Neural progenitor cell (in vitro differentiated cells): ENCODE results near the gene CPS1. TPM values are rescaled to one million over a fixed set of nuclear protein-coding genes. Genes with fewer than 3 reads are reported as not detected.

Source experiments
- DNase-seq: peaks from one replicate; pipeline ENCODE4 v3.0.0-alpha.2; 2016; ENCODE audit warnings: low spot score
- H2AFZ ChIP-seq: fragments of 200-600 bp; sonication (generic); replicated peaks from 2 replicates; pipeline ENCODE4 v1.6.1; 2016; ENCODE audit warnings: antibody characterized with exemption
- H3F3A ChIP-seq: fragments of 200-600 bp; sonication (generic); 2 replicates; pipeline ENCODE4 v1.6.1; 2016; ENCODE audit warnings: antibody characterized with exemption, low read depth
- H3K27ac ChIP-seq: fragments of 200-600 bp; sonication (generic); 2 replicates; pipeline ENCODE4 v1.5.1; 2016; ENCODE audit warnings: mild to moderate bottlenecking
- H3K27me3 ChIP-seq: fragments of 200-600 bp; sonication (generic); 2 replicates; pipeline ENCODE4 v1.6.1; 2016; ENCODE audit warnings: mild to moderate bottlenecking, moderate library complexity
- H3K36me3 ChIP-seq: fragments of 200-600 bp; sonication (generic); 2 replicates; pipeline ENCODE4 v1.5.1; 2016
- H3K4me1 ChIP-seq: fragments of 200-600 bp; sonication (generic); 2 replicates; pipeline ENCODE4 v1.6.1; 2016; ENCODE audit warnings: mixed run types
- H3K4me2 ChIP-seq: fragments of 200-600 bp; sonication (generic); 2 replicates; pipeline ENCODE4 v1.6.1; 2016
- H3K4me3 ChIP-seq: fragments of 200-600 bp; sonication (generic); 2 replicates; pipeline ENCODE4 v1.5.1; 2016
- H3K79me2 ChIP-seq: fragments of 200-600 bp; sonication (generic); 2 replicates; pipeline ENCODE4 v1.6.1; 2016; ENCODE audit warnings: low read depth
- H3K9ac ChIP-seq: fragments of 200-600 bp; sonication (generic); 2 replicates; pipeline ENCODE4 v1.6.1; 2016
- H3K9me3 ChIP-seq: fragments of 200-600 bp; sonication (generic); 2 replicates; pipeline ENCODE4 v1.5.1; 2016; ENCODE audit warnings: low read depth
- H4K20me1 ChIP-seq: fragments of 200-600 bp; sonication (generic); 2 replicates; pipeline ENCODE4 v1.6.1; 2016; ENCODE audit warnings: low read depth
- H3K27ac Mint-ChIP-seq: 3 replicates; pipeline ENCODE4 v1.8.0; 2021; ENCODE audit warnings: mixed read lengths
- H3K27me3 Mint-ChIP-seq: 2 replicates; pipeline ENCODE4 v1.8.0; 2022; ENCODE audit warnings: low read depth, mild to moderate bottlenecking, inconsistent platforms, moderate library complexity, mixed read lengths; ENCODE audit not compliant: insufficient read depth
- H3K36me3 Mint-ChIP-seq: 3 replicates; pipeline ENCODE4 v1.8.0; 2021; ENCODE audit warnings: mixed read lengths
- H3K4me1 Mint-ChIP-seq: 3 replicates; pipeline ENCODE4 v1.8.0; 2021; ENCODE audit warnings: mixed read lengths
- H3K4me3 Mint-ChIP-seq: 3 replicates; pipeline ENCODE4 v1.8.0; 2021; ENCODE audit warnings: mild to moderate bottlenecking, moderate library complexity, mixed read lengths
- H3K9me3 Mint-ChIP-seq: 3 replicates; pipeline ENCODE4 v1.8.0; 2020; ENCODE audit warnings: mixed read lengths
- CTCF ChIP-seq: fragments of 200-600 bp; sonication (generic); IDR thresholded peaks from 2 replicates; pipeline ENCODE4 v1.5.1; 2017; ENCODE audit warnings: antibody characterized with exemption, mild to moderate bottlenecking
- EZH2 ChIP-seq: fragments of 200-600 bp; sonication (generic); IDR thresholded peaks from 2 replicates; pipeline ENCODE4 v1.6.1; 2017; ENCODE audit warnings: antibody characterized with exemption, mild to moderate bottlenecking, moderate library complexity
- EZH2phosphoT487 ChIP-seq: fragments of 200-600 bp; sonication (generic); IDR thresholded peaks from 2 replicates; pipeline ENCODE4 v1.6.1; 2017; ENCODE audit warnings: antibody characterized with exemption
- total RNA-seq: library from RNA; depleted of rRNA; stranded (reverse); fragments of >200 nt; gene quantifications from 2 replicates; pipeline ENCODE4 v1.2.3, GENCODE V29; 2015; ENCODE audit warnings: low replicate concordance

Gene CPS1
- total RNA-seq, 1 donor from 2014 or later: 86.8 TPM

- DNase-seq: no peak
- Histone ChIP-seq H4K20me1 (no peaks in the 10 kb centered on the region), H3K27me3 (no peaks in the 10 kb centered on the region), H3K9ac (no peak overlapping the region), H3K4me2 (no peak overlapping the region), H2AFZ (no peak overlapping the region), H3K9me3 (no peaks in the 10 kb centered on the region), H3K4me1 (no peaks in the 10 kb centered on the region), H3K79me2 (no peaks in the 10 kb centered on the region), H3K27ac (no peak overlapping the region), H3F3A (no peaks in the 10 kb centered on the region), H3K36me3 (no peaks in the 10 kb centered on the region), H3K4me3 (no peak overlapping the region)
- no peaks in the 10 kb centered on the region for H3K9me3 Mint-ChIP-seq
- peaks cover 2% of the 10 kb centered on the region for H3K27me3 Mint-ChIP-seq
- no peak overlapping the region for H3K27ac Mint-ChIP-seq
- TF ChIP-seq EZH2 (no peak), CTCF (no peak), EZH2phosphoT487 (no peak)
- H3K4me3 Mint-ChIP-seq: no peak overlapping the region
- no peaks in the 10 kb centered on the region for H3K36me3 Mint-ChIP-seq
- H3K4me1 Mint-ChIP-seq: peaks cover 10% of the 10 kb centered on the region
Observed at GRCh38 chr2:210633699-210634098, 77.3 kb downstream of the CPS1 start.

GRCh38 chr2:210635257-210635656 lies 78.9 kb downstream of the CPS1 start:
- no peak overlapping the region for H2AFZ ChIP-seq
- no peaks in the 10 kb centered on the region for H3K9me3 Mint-ChIP-seq
- no peaks in the 10 kb centered on the region for H3K36me3 ChIP-seq
- H3K4me1 Mint-ChIP-seq: peaks cover 10% of the 10 kb centered on the region
- no peaks in the 10 kb centered on the region for H3K36me3 Mint-ChIP-seq
- no peaks in the 10 kb centered on the region for H3K79me2 ChIP-seq
- H3K4me1 ChIP-seq: no peaks in the 10 kb centered on the region
- H3K27ac Mint-ChIP-seq: no peak overlapping the region
- no peaks in the 10 kb centered on the region for H3F3A ChIP-seq
- H3K27ac ChIP-seq: no peak overlapping the region
- H3K4me2 ChIP-seq: no peak overlapping the region
- no peaks in the 10 kb centered on the region for H3K27me3 ChIP-seq
- DNase-seq: no peak
- H3K9me3 ChIP-seq: no peaks in the 10 kb centered on the region
- no peak overlapping the region for H3K4me3 ChIP-seq
- H4K20me1 ChIP-seq: no peaks in the 10 kb centered on the region
- peaks cover 2% of the 10 kb centered on the region for H3K27me3 Mint-ChIP-seq
- no peak overlapping the region for H3K4me3 Mint-ChIP-seq
- TF ChIP-seq EZH2phosphoT487 (no peak), CTCF (no peak), EZH2 (no peak)
- no peak overlapping the region for H3K9ac ChIP-seq

DNA sequence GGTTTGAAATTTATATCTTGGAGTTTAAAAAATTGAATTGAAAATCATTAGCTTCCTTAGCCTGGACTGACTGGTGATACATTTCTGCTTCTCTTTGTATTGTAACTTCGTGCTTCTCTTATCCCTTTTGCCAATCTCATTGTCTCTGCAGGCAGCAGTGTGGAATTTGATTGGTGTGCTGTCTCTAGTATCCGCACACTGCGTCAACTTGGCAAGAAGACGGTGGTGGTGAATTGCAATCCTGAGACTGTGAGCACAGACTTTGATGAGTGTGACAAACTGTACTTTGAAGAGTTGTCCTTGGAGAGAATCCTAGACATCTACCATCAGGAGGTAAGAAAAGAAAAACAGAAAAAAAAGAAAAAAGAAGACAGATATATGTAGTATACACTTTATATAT lies 85.9 kb downstream of the CPS1 start:
- Histone ChIP-seq H3K4me2 (no peak overlapping the region), H3K9me3 (no peaks in the 10 kb centered on the region), H3K4me1 (no peaks in the 10 kb centered on the region), H4K20me1 (no peaks in the 10 kb centered on the region), H3K4me3 (no peak overlapping the region), H3K9ac (no peak overlapping the region), H3K27me3 (no peaks in the 10 kb centered on the region), H3F3A (no peaks in the 10 kb centered on the region), H3K27ac (no peak overlapping the region), H3K79me2 (no peaks in the 10 kb centered on the region), H3K36me3 (no peaks in the 10 kb centered on the region), H2AFZ (no peak overlapping the region)
- DNase-seq: no peak
- TF ChIP-seq EZH2 (no peak), CTCF (no peak), EZH2phosphoT487 (no peak)
- peaks cover 2% of the 10 kb centered on the region for H3K27me3 Mint-ChIP-seq
- peaks cover 2% of the 10 kb centered on the region for H3K36me3 Mint-ChIP-seq
- no peak overlapping the region for H3K27ac Mint-ChIP-seq
- H3K9me3 Mint-ChIP-seq: no peaks in the 10 kb centered on the region
- H3K4me1 Mint-ChIP-seq: no peaks in the 10 kb centered on the region
- no peak overlapping the region for H3K4me3 Mint-ChIP-seq

DNA sequence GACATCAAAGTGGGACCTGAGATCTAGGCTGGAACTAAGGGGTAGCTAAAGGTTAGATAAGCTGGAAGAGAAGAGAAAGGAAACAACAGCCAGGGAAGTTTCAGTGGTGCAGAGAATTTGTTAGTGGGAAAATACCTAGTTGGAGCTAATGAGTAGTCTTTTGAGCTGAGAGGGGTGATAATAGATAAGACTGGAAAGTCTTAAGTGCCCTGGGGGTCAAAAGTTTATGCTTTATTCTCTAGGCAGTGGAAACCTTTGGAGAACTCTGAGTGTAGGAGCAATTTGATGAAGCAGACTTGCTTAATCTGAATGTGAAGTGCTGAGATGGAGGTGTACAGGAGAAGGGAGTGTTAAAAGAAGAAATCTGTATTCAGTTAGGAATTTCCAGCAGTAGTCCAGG lies 90.8 kb downstream of the CPS1 start:
- H3K4me1 Mint-ChIP-seq: no peaks in the 10 kb centered on the region
- no peak for TF ChIP-seq EZH2phosphoT487
- TF ChIP-seq EZH2: no peak

More for the DNA sequence above, 90.8 kb downstream of the CPS1 start:
- Histone ChIP-seq H3K27me3 (no peaks in the 10 kb centered on the region), H3K27ac (no peak overlapping the region), H4K20me1 (no peaks in the 10 kb centered on the region), H3K79me2 (no peaks in the 10 kb centered on the region), H3K36me3 (no peaks in the 10 kb centered on the region), H3K4me3 (no peak overlapping the region), H3K9ac (no peak overlapping the region), H3K9me3 (no peaks in the 10 kb centered on the region), H3F3A (no peaks in the 10 kb centered on the region), H2AFZ (no peak overlapping the region), H3K4me1 (no peaks in the 10 kb centered on the region), H3K4me2 (no peak overlapping the region)
- no peaks in the 10 kb centered on the region for H3K9me3 Mint-ChIP-seq
- no peak overlapping the region for H3K27ac Mint-ChIP-seq
- no peaks in the 10 kb centered on the region for H3K27me3 Mint-ChIP-seq
- H3K4me3 Mint-ChIP-seq: no peak overlapping the region
- no peak for DNase-seq
- peaks cover 2% of the 10 kb centered on the region for H3K36me3 Mint-ChIP-seq
